ENCODE data around the gene MAU2.

DNA sequence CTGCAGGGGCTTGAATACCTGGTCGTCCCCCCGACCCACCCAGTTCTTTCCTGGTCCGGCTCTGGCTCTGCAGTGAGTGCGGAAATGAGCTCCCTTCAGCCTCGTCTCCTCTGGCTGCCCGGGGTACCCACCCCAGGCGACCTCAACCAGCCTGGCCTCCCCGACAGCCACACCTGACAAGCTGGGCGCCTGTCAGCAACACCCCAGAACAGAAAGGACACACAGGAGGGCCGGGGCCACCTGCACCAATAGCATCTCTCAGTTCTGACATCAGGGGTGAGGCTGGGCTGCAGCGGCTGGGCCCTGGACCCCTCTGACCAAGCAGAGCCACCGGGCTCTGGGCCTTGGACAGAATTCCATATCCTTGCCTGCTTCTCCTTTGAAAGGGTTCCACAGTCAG is 20.0 kb upstream of the MAU2 start:
- TF ChIP-seq, protein P1, sequence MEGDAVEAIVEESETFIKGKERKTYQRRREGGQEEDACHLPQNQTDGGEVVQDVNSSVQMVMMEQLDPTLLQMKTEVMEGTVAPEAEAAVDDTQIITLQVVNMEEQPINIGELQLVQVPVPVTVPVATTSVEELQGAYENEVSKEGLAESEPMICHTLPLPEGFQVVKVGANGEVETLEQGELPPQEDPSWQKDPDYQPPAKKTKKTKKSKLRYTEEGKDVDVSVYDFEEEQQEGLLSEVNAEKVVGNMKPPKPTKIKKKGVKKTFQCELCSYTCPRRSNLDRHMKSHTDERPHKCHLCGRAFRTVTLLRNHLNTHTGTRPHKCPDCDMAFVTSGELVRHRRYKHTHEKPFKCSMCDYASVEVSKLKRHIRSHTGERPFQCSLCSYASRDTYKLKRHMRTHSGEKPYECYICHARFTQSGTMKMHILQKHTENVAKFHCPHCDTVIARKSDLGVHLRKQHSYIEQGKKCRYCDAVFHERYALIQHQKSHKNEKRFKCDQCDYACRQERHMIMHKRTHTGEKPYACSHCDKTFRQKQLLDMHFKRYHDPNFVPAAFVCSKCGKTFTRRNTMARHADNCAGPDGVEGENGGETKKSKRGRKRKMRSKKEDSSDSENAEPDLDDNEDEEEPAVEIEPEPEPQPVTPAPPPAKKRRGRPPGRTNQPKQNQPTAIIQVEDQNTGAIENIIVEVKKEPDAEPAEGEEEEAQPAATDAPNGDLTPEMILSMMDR (conservative IDR thresholded peaks at IDR 0.05) = no peak
- TF ChIP-seq ZFX (IDR thresholded peaks at IDR 0.05) = no peak

Measured in C4-2B (cell line).